IPS-18c (cell line): ENCODE measurements around the gene CHD2.
"Not testable (repeated sequence)": the region's sequence is repeated elsewhere in the genome, so short reads cannot be mapped to it uniquely, and the experiment has no call there.

Experiments
- H3K4me3 ChIP-seq: 2 replicates; pipeline ENCODE4 v1.7.0; 2013; ENCODE audit warnings: low read depth, mild to moderate bottlenecking, low read length, moderate library complexity; ENCODE audit not compliant: insufficient read depth
- H3K9me3 ChIP-seq: one replicate; pipeline ENCODE4 v1.6.1; 2013; ENCODE audit warnings: mild to moderate bottlenecking, low read length, moderate library complexity; ENCODE audit not compliant: control insufficient read depth, insufficient read depth

The CHD2 gene

DNA sequence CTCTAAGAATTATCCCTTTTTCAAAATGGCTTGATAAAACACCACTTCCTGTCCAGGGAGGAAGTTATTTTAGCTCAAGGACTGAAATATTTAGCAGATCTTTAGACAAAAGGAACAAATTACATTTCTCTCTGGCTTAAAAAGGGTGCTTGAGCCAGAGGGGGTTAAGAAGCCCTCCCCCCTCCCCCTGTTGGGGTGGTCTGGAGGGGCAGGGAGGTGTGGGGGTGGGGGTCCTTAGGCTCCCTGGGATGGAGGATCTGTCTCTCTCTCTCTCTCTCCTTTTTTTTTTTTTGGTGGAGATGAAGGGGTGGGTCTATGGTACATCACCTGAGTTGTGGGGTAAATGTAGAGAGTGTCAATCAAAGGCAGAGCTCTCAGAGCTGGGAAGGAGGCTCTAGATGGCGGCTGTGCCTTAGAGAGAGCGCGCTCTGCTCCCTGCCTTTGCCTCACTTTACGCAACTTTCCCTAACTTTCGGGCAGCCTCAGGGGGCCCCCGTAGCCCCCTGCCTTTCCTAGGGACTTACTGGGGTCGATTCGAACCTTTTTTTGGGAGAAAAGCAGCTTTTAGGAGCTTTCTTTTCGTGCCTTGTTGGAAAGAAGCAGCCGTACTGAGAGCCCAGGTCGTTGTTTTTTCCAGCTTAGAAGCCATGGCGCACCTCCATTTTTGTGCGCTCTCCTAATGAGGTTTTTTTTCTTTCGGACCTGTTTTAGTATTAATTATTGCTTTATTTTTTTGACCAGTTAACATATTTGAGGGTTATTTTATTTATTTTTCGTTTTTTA, at the start of gene CHD2:
CHD2 (plus strand) TSS at position 377 of the 783 bp plus-strand sequence. CDS start 914 bp downstream, outside the sequence.
- H3K9me3 ChIP-seq, result no peaks in the 10 kb centered on the region
- peak within 1 kb of the TSS; percentile 96 for H3K4me3 ChIP-seq

DNA sequence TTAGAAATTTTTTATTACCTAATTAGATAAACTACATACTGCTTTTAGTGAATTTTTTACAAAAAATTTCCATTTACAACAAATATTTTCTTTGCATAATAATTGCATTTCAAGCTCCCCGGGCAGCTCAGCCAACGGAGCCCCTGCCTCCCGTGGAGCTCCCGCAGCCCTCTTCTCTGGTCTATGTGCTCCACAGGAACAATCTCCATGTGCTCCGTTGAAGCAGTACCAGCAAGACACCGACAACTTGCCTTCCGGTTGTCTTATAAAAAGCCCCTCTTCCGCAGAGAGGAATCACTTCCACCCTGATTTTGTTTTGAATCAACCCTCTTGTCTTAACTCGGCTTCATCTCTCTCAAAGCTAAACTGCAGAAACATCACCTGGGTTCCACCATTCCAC, 46.9 kb upstream of the CHD2 start:
- Histone ChIP-seq H3K4me3 (no peak overlapping the region), H3K9me3 (no peaks in the 10 kb centered on the region)

DNA sequence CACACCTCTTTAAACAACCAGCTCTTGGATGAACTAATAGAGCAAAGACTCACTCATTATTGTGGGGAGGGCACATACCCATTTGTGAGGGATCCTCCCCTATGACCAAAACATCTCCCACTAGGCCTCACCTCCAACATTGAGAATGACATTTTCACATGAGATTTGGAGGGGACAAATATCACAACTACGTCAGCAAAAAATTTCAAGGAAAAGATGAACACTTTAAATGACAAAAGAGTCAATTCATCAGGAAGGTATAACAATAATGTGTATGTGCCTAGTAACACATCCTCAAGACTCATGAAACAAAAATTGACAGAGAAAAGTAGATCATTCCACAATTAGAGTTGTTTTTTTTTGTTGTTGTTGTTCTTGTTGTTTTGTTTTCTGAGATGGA, 38.4 kb upstream of the CHD2 start:
- Histone ChIP-seq H3K4me3 (no peak overlapping the region), H3K9me3 (no peaks in the 10 kb centered on the region)

DNA sequence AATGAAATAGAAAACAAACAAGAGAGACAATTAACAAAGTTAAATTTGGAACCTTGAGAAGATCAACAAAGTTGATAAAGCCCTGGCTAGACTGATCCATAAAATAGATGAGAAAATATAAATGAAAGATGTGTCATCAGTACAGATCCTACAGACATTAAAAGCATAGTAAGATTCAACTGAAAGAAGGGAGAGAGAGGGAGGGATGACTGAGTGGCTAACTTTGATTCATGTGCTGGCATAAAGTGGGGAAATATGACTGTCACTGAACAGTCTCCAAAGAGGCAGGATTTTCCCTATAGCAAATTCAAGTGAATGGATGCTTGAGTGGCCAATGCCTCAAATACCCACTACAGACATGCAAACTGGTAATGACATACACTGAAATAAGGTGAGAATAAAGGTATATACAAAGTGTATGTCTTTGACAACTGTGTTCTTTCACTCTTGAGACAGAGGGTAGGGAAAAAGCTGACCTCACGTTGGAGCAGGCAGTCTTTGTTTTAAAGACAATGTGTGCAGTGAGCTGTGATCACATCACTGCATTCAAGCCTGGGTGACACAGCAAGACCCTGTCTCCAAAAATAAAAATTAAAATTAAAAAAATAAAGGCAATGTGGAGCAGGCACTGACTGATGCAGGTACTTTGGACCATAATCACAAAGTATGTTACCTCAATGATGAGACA, 35.9 kb upstream of the CHD2 start:
- Histone ChIP-seq H3K9me3 (no peaks in the 10 kb centered on the region), H3K4me3 (no peak overlapping the region)

DNA sequence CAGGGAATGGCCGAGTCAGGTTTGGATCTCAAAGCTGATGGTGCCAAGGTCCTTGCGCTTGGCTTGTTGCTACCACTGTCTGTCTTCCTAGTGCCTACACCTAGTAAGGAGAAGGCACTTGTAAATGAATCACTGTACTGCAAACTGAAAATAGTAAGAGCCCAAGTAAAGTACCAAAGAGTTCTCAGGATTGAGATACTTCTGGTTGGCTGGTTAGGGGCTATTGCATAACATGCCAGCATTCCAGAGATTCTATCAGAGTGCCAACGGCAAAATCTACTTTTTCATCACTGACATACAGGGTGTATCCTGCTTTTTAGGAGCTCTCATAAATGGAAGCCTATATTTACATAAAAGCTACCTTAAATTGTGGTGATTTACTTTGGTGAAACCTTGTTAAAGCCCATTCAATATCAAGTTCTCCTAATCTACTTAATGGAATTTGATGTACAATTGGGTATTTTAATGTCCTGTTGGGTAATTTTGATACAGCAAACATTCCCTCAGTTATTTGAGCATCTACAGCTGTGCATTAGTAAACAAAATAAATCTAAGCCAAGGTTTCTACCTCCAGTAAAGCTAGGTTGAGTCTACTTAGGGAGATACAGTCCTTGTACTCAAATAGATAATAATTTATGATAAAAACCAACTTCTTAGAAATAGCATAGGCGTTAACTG, 30.7 kb upstream of the CHD2 start:
- no peak overlapping the region for H3K4me3 ChIP-seq
- H3K9me3 ChIP-seq, result no peaks in the 10 kb centered on the region

DNA sequence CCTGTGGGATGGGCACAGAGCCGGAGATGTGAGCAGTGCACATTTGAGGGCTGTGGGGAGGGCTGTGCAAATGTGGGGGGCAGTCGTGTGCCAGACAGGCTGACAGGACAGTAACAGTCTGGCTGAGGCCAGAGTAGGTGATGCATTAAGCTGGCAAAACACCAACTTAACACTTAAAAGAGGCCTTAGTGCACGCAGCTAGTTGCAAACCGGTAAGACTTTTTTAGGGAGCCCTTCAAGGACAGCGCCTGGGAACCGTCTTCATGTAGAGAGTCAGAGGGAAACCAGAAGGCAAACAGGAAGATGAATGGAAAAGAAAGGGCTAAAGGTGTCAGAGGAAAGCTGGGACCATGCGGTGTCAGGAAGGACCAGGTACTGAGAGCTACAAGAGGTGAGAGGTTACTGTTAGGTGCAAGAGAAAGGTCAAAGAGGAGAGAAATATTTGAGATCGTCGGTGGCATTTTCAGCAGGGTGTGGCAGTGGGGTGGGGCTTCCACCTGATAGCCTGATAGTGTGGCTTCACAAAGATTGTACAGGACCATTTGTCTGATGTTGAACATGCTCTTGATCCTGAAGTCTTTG, 30.0 kb upstream of the CHD2 start:
- Histone ChIP-seq H3K4me3 (no peak overlapping the region), H3K9me3 (no peaks in the 10 kb centered on the region)

DNA sequence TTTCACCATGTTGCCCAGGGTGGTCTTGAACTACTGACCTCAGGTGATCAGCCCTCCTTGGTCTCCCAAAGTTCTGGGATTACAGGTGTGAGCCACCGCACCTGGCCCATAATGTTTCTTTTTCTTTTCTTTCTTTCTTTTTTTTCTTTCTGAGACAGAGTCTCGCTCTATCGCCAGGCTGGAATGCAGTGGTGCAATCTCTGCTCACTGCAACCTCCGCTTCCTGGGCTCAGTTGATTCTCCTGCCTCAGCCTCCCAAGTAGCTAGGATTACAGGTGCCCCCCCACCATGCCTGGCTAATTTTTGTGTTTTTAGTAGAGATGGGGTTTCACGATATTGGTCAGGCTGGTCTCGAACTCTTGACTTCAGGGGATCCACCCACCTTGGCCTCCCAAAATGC, 27.2 kb upstream of the CHD2 start:
- H3K9me3 ChIP-seq, H3K4me3 ChIP-seq: not testable (repeated sequence)

DNA sequence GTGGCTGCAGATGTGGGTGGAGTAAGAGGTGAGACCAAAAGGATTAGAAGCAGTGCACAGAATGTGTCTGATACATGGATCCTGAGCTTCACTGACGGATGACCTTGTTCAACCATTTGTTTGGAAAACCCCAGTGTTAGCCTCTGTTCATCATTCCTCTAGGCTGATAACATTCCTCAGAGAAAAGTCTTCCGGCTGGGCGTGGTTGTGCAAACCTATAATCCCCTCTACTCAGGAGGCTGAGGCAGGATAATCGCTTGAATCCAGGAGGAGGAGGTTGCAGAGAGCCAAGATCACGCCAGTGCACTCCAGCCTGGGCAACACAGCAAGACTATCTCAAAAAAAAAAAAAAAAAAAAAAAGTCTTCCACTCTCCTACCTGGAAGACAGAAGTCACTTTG, 23.1 kb upstream of the CHD2 start:
- no peaks in the 10 kb centered on the region for H3K9me3 ChIP-seq
- no peak overlapping the region for H3K4me3 ChIP-seq

DNA sequence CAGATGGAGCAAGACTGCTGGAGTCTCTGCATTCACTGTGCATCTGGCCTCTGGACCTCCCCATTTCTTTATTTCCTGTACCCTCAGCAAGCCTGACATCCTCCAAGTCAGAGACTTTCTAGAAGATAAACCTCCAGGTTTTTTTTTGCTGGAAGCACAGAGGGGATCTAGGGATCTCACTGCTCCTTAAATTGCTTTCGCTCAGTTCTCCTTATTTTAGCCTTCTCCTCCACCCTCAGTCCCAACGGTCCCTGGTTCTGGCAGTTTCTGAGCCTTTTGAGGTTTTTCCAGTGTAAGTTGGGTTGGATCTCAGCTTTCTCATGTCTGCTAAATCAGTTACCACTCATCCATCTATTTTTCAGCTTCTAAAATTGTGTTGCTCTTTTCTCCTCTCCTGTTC, 22.7 kb upstream of the CHD2 start:
- Histone ChIP-seq H3K9me3 (no peaks in the 10 kb centered on the region), H3K4me3 (no peak overlapping the region)

DNA sequence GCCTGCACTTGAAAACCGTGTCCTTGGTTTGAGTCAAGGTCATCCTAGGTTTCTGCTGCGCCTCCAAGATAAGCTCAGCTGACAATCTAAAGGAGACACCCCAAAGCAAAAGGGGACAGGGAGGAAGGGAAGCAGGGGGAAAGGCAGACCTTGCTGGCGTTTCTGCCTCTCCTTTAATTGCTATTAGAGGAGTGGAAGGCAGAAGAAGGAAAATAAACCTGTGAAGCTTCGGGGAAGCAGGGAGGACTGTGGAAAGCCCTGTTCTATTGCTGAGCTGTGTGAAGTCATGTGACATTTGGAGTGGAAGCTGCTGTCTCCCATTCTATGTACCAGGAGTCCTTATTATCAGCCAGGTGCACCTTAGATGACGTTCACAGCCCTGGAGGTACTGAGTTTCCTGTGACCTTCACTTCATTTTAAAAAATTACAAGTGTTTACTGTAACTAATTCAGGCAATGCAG, 21.5 kb upstream of the CHD2 start:
- H3K4me3 ChIP-seq, result no peak overlapping the region
- no peaks in the 10 kb centered on the region for H3K9me3 ChIP-seq

DNA sequence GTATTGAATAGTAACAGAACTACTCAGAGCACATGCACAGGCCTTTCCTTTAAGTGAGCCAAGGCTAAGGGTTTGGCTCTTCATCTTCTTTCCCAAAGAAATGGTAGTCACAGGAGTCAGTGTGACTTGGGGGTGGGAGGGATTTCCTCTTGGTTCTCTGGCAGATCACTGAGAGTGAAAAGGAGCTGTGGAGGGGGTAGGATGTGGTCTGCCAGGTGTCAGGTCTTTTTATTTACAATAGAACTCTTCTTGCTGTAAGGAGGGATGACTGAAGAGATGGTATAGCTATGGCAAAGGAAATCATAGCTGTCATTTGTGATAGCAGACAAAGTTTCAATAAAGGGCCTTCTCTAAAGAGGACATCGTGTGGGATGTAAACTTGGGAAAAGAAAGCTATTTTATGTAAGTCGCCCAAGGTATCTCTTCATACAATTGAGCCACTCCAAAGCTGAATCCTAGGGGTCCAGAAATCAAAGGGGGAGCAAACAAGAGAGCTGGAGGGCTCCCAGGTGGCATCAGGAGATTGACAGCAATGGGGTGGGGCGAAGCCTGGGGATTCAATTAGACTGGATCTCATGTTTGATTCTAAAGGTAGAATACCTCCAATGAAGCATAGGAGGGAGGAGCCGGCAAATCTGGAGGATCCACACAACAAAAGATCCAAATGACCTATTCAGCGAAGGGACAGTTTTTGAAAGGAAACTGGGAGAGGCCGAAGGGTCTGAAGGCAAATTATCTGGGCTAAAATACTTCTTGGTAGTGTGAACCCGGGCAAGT, 20.0 kb upstream of the CHD2 start:
- no peak overlapping the region for H3K4me3 ChIP-seq
- H3K9me3 ChIP-seq, result no peaks in the 10 kb centered on the region

DNA sequence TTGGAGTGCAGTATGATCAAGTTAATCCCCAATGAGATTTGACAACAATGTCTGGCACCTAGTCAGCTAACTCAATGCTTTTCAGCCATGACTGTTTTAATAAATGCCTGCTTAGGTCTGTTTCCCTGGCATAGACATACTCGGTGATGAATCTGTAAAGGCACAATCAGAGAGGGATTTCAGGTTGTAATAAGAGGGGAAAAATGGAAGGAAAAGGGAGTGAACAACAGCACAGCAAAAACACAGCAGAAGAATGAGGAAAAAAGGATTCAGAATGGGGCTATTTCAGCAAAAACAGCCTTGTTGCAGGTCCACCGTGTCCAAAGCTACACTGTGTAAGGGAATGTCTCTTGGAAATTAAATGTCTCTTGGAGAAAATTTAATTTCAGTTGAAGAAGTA, 19.3 kb upstream of the CHD2 start:
- no peaks in the 10 kb centered on the region for H3K9me3 ChIP-seq
- no peak overlapping the region for H3K4me3 ChIP-seq

DNA sequence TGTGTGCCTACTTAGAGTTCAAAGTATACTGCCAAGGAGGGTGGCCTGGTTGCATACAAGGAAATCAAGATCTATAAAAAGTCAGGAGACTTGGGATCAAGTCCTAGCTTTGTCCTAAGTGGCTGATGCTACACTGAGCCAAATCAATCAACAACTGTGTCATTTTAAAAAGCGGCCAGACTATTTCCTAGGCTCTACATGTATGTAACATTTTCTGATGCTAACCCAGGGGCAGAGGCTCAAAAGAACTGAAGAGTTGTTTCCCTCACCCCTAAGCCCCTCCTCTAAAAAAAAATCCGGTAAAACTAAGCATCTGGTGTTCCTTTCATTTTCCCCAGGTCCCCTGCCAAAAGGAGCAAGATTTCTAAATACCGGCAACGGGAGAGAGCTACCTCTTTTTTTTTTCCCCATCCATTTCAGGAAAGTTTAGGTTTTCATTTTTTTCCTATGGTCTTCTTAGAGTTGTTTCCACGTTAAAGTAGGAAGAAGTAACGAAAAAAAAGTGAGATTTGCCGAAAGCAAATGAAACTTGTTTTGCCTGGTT, 18.8 kb upstream of the CHD2 start:
- Histone ChIP-seq H3K4me3 (no peak overlapping the region), H3K9me3 (no peaks in the 10 kb centered on the region)

DNA sequence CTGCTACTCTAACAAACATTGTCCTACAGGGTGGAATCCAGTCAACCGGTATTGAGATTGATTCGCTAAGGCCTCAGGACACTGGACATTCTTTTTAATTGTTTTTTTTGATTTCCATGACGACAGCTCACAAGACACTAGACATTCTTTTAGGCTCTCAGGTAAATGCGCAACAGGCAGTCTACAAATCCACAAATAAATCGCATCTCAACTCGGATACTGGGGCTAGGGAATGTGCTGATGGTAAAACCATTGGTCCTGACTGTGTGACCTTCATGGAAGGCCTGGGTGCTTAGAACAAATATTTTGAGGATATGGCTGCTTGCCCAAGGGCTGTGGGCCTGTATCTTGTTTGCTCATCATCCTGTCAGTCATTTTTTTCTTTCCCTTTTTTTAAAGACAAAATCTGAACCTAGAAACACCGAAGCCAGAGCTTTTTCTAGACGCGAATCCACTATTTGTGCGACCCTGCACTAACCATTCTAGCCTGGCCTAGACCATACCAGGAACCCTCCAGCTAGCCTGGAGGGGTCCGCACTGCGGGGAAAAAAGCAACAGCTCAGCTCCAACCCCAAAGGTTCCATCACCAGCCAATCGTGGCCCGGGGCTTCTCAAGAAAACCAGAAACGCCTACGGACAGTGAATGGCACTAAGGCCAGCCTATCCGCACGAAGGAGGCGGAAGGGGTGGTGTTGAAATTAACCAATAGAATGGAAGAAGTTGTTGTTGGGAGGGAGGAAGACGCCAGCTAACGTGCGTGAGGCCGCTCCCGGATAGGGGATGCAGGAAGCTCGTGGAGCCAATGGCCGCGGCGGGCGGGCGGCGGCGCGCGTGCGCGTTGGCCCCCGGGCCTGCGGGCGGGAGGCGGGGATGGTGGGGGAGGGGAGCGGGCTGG, 18.1 kb upstream of the CHD2 start:
- peak overlapping the region; percentile 87; the same call in 1 of the 2 replicates for H3K4me3 ChIP-seq
- H3K9me3 ChIP-seq, result no peaks in the 10 kb centered on the region

DNA sequence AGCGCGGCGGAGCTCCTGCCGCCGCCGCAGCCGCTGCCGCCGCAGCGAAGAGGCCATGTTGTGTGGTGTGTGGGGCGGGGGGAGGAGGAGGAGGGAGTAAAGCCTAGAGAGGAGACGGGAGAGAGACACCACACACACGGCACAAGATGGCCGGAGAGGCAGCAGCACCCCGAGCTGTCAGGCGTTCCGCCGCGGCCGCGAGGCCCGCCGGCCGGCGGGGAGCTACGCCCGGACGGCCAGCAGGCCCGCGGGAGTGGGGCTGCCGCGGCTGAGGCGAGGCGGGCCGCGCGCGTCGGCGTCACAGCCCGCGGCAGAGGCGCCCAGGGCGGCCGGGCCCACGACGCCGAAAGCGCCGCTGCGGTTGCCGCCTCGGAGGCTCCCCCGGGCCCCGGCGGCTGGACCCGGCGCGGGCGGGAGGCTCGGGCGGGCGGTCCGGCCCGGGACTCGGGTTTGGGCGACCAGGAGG, 17.4 kb upstream of the CHD2 start:
- no peaks in the 10 kb centered on the region for H3K9me3 ChIP-seq

More for the DNA sequence above, 17.4 kb upstream of the CHD2 start:
- peak overlapping the region; percentile 87 for H3K4me3 ChIP-seq
